GM18858 (cell line): ENCODE measurements around the gene ALG1L2.
"Not testable (repeated sequence)": the region's sequence is repeated elsewhere in the genome, so short reads cannot be mapped to it uniquely, and the experiment has no call there.

Source experiments
- ATAC-seq: cut with Tn5 transposase; IDR thresholded peaks from one replicate; pipeline ENCODE4 v1.9.1; 2021; ENCODE audit not compliant: unreplicated experiment

ALG1L2 gene

GRCh38 chr3:130093741-130094391 is 12.2 kb downstream of the ALG1L2 start:
- no peak for ATAC-seq

- not testable (repeated sequence) for ATAC-seq
These were observed 12.9 kb downstream of the ALG1L2 start for GRCh38 chr3:130094491-130094941.

- not testable (repeated sequence) for ATAC-seq
These were observed 14.2 kb downstream of the ALG1L2 start for GRCh38 chr3:130095858-130096257.

GRCh38 chr3:130097096-130097495 is 15.5 kb downstream of the ALG1L2 start:
- ATAC-seq, result not testable (repeated sequence)

- ATAC-seq, result not testable (repeated sequence)
These were observed 16.3 kb downstream of the ALG1L2 start for GRCh38 chr3:130097690-130098638.

- ATAC-seq, result not testable (repeated sequence)
These were observed 17.2 kb downstream of the ALG1L2 start for GRCh38 chr3:130098639-130099385.

- ATAC-seq, result not testable (repeated sequence)
These were observed 20.9 kb downstream of the ALG1L2 start for GRCh38 chr3:130102545-130102944.

- ATAC-seq, result not testable (repeated sequence)
These were observed 22.6 kb downstream of the ALG1L2 start for GRCh38 chr3:130104191-130104590.

GRCh38 chr3:130107333-130107995 is 25.8 kb downstream of the ALG1L2 start:
- ATAC-seq, result not testable (repeated sequence)

- not testable (repeated sequence) for ATAC-seq
These were observed 27.4 kb downstream of the ALG1L2 start for GRCh38 chr3:130108836-130109585.

- not testable (repeated sequence) for ATAC-seq
These were observed 28.9 kb downstream of the ALG1L2 start for GRCh38 chr3:130110386-130111169.

- peak; percentile 96 for ATAC-seq
These were observed 29.7 kb downstream of the ALG1L2 start for GRCh38 chr3:130111185-130111864.

GRCh38 chr3:130111865-130112747 is 30.5 kb downstream of the ALG1L2 start:
- ATAC-seq, result peak; percentile 26

GRCh38 chr3:130112748-130113073 is 31.1 kb downstream of the ALG1L2 start:
- ATAC-seq, result not testable (repeated sequence)

GRCh38 chr3:130115400-130115799 is 33.8 kb downstream of the ALG1L2 start:
- ATAC-seq, result not testable (repeated sequence)

GRCh38 chr3:130117933-130118332 is 36.3 kb downstream of the ALG1L2 start:
- no peak for ATAC-seq

GRCh38 chr3:130119824-130120223 is 38.2 kb downstream of the ALG1L2 start:
- ATAC-seq, result not testable (repeated sequence)

GRCh38 chr3:130120291-130120690 is 38.7 kb downstream of the ALG1L2 start:
- ATAC-seq, result not testable (repeated sequence)
